DOHH2 (cell line): ENCODE data around the gene ACTR5.

ENCODE experiments used
- CTCF ChIP-seq: fragments of 200-600 bp; sonication (generic); IDR thresholded peaks from one replicate; pipeline ENCODE4 v1.5.1; 2014; ENCODE audit warnings: antibody characterized with exemption, mild to moderate bottlenecking, low read depth, low read length; ENCODE audit not compliant: poor library complexity, severe bottlenecking
- EZH2phosphoT487 ChIP-seq: fragments of 200-600 bp; sonication (generic); IDR thresholded peaks from 2 replicates; pipeline ENCODE4 v1.6.1; 2017; ENCODE audit warnings: borderline replicate concordance, mild to moderate bottlenecking, antibody characterized with exemption, low read length, moderate library complexity, mixed read lengths

GRCh38 chr20:38791291-38791690 lies 43.0 kb downstream of the ACTR5 start:
- TF ChIP-seq CTCF, result no peak
- TF ChIP-seq EZH2phosphoT487, result no peak
